ENCODE measurements around the gene RYK.
"Not testable (repeated sequence)": the region's sequence is repeated elsewhere in the genome, so short reads cannot be mapped to it uniquely, and the experiment has no call there.

RYK gene

GRCh38 chr3:134228479-134228878, 22.2 kb downstream of the RYK start:
- no peak overlapping the region for H2AFZ ChIP-seq (ENCODE audit: low read depth, low read length)
- no peaks in the 10 kb centered on the region for H3K27me3 ChIP-seq (ENCODE audit: insufficient read depth, low read length)
- H3K9me3 ChIP-seq (ENCODE audit: low read length): peaks cover 2% of the 10 kb centered on the region
- peaks cover 4% of the 10 kb centered on the region for H3K36me3 ChIP-seq (ENCODE audit: insufficient read depth, low read length)
- no peak overlapping the region for H3K4me3 ChIP-seq (ENCODE audit: low read length)
- H3K4me1 ChIP-seq (ENCODE audit: insufficient read depth, low read length): peaks cover 6% of the 10 kb centered on the region

- Histone ChIP-seq H3K4me1 (ENCODE audit: insufficient read depth, low read length) (peaks cover 6% of the 10 kb centered on the region), H3K36me3 (ENCODE audit: insufficient read depth, low read length) (peaks cover 4% of the 10 kb centered on the region), H2AFZ (ENCODE audit: low read depth, low read length) (no peak overlapping the region), H3K27me3 (ENCODE audit: insufficient read depth, low read length) (no peaks in the 10 kb centered on the region), H3K9me3 (ENCODE audit: low read length) (peaks cover 2% of the 10 kb centered on the region), H3K4me3 (ENCODE audit: low read length) (no peak overlapping the region)
These were observed 22.6 kb downstream of the RYK start for GRCh38 chr3:134228035-134228434.

- H3K4me1 ChIP-seq (ENCODE audit: insufficient read depth, low read length); H3K36me3 ChIP-seq (ENCODE audit: insufficient read depth, low read length); H3K27me3 ChIP-seq (ENCODE audit: insufficient read depth, low read length); H3K4me3 ChIP-seq (ENCODE audit: low read length); H3K9me3 ChIP-seq (ENCODE audit: low read length); H2AFZ ChIP-seq (ENCODE audit: low read depth, low read length): not testable (repeated sequence)
These were observed 25.9 kb downstream of the RYK start for GRCh38 chr3:134224796-134225156.

- H3K4me1 ChIP-seq (ENCODE audit: insufficient read depth, low read length): peaks cover 6% of the 10 kb centered on the region
- no peaks in the 10 kb centered on the region for H3K27me3 ChIP-seq (ENCODE audit: insufficient read depth, low read length)
- H2AFZ ChIP-seq (ENCODE audit: low read depth, low read length): no peak overlapping the region
- H3K36me3 ChIP-seq (ENCODE audit: insufficient read depth, low read length): peaks cover 6% of the 10 kb centered on the region
- no peak overlapping the region for H3K4me3 ChIP-seq (ENCODE audit: low read length)
- H3K9me3 ChIP-seq (ENCODE audit: low read length): no peaks in the 10 kb centered on the region
These were observed 27.8 kb downstream of the RYK start for GRCh38 chr3:134222835-134223234.

- no peaks in the 10 kb centered on the region for H3K27me3 ChIP-seq (ENCODE audit: insufficient read depth, low read length)
- H3K4me1 ChIP-seq (ENCODE audit: insufficient read depth, low read length): no peaks in the 10 kb centered on the region
- H3K4me3 ChIP-seq (ENCODE audit: low read length): no peak overlapping the region
- H2AFZ ChIP-seq (ENCODE audit: low read depth, low read length): no peak overlapping the region
- peaks cover 3% of the 10 kb centered on the region for H3K36me3 ChIP-seq (ENCODE audit: insufficient read depth, low read length)
- H3K9me3 ChIP-seq (ENCODE audit: low read length): no peaks in the 10 kb centered on the region
These were observed 33.8 kb downstream of the RYK start for GRCh38 chr3:134216851-134217250.

- H3K4me1 ChIP-seq (ENCODE audit: insufficient read depth, low read length): no peaks in the 10 kb centered on the region
- no peaks in the 10 kb centered on the region for H3K9me3 ChIP-seq (ENCODE audit: low read length)
- no peaks in the 10 kb centered on the region for H3K36me3 ChIP-seq (ENCODE audit: insufficient read depth, low read length)
- no peak overlapping the region for H2AFZ ChIP-seq (ENCODE audit: low read depth, low read length)
- no peaks in the 10 kb centered on the region for H3K27me3 ChIP-seq (ENCODE audit: insufficient read depth, low read length)
- no peak overlapping the region for H3K4me3 ChIP-seq (ENCODE audit: low read length)
These were observed 34.4 kb downstream of the RYK start for GRCh38 chr3:134216191-134216764.

- no peaks in the 10 kb centered on the region for H3K9me3 ChIP-seq (ENCODE audit: low read length)
- H3K36me3 ChIP-seq (ENCODE audit: insufficient read depth, low read length): peaks cover 9% of the 10 kb centered on the region
- no peak overlapping the region for H2AFZ ChIP-seq (ENCODE audit: low read depth, low read length)
- H3K4me1 ChIP-seq (ENCODE audit: insufficient read depth, low read length): no peaks in the 10 kb centered on the region
- no peak overlapping the region for H3K4me3 ChIP-seq (ENCODE audit: low read length)
- no peaks in the 10 kb centered on the region for H3K27me3 ChIP-seq (ENCODE audit: insufficient read depth, low read length)
These were observed 36.4 kb downstream of the RYK start for GRCh38 chr3:134214239-134214638.

- Histone ChIP-seq H3K4me1 (ENCODE audit: insufficient read depth, low read length) (no peaks in the 10 kb centered on the region), H3K4me3 (ENCODE audit: low read length) (no peak overlapping the region), H2AFZ (ENCODE audit: low read depth, low read length) (no peak overlapping the region), H3K27me3 (ENCODE audit: insufficient read depth, low read length) (no peaks in the 10 kb centered on the region), H3K36me3 (ENCODE audit: insufficient read depth, low read length) (peaks cover 17% of the 10 kb centered on the region), H3K9me3 (ENCODE audit: low read length) (no peaks in the 10 kb centered on the region)
These were observed 37.5 kb downstream of the RYK start for GRCh38 chr3:134212967-134213665.

GRCh38 chr3:134211797-134212196, 38.9 kb downstream of the RYK start:
- Histone ChIP-seq H3K36me3 (ENCODE audit: insufficient read depth, low read length) (peaks cover 23% of the 10 kb centered on the region), H2AFZ (ENCODE audit: low read depth, low read length) (no peak overlapping the region), H3K27me3 (ENCODE audit: insufficient read depth, low read length) (no peaks in the 10 kb centered on the region), H3K4me3 (ENCODE audit: low read length) (no peak overlapping the region), H3K9me3 (ENCODE audit: low read length) (no peaks in the 10 kb centered on the region), H3K4me1 (ENCODE audit: insufficient read depth, low read length) (no peaks in the 10 kb centered on the region)

GRCh38 chr3:134205451-134205850, 45.2 kb downstream of the RYK start:
- peaks cover 40% of the 10 kb centered on the region for H3K36me3 ChIP-seq (ENCODE audit: insufficient read depth, low read length)

GRCh38 chr3:134201201-134202130, 49.2 kb downstream of the RYK start:
- Histone ChIP-seq H3K4me1 (ENCODE audit: insufficient read depth, low read length) (no peaks in the 10 kb centered on the region), H3K36me3 (ENCODE audit: insufficient read depth, low read length) (peaks cover 26% of the 10 kb centered on the region), H3K4me3 (ENCODE audit: low read length) (no peak overlapping the region)

More at GRCh38 chr3:134205451-134205850, 45.2 kb downstream of the RYK start:
- Histone ChIP-seq H3K9me3 (ENCODE audit: low read length) (no peaks in the 10 kb centered on the region), H3K4me3 (ENCODE audit: low read length) (no peak overlapping the region), H3K27me3 (ENCODE audit: insufficient read depth, low read length) (no peaks in the 10 kb centered on the region), H2AFZ (ENCODE audit: low read depth, low read length) (no peak overlapping the region), H3K4me1 (ENCODE audit: insufficient read depth, low read length) (no peaks in the 10 kb centered on the region)

GRCh38 chr3:134199880-134200279, 50.8 kb downstream of the RYK start:
- not testable (repeated sequence) for H3K27me3 ChIP-seq (ENCODE audit: insufficient read depth, low read length); H3K9me3 ChIP-seq (ENCODE audit: low read length); H3K4me1 ChIP-seq (ENCODE audit: insufficient read depth, low read length); H3K4me3 ChIP-seq (ENCODE audit: low read length); H2AFZ ChIP-seq (ENCODE audit: low read depth, low read length)
- peaks cover 26% of the 10 kb centered on the region for H3K36me3 ChIP-seq (ENCODE audit: insufficient read depth, low read length)

More at GRCh38 chr3:134201201-134202130, 49.2 kb downstream of the RYK start:
- Histone ChIP-seq H2AFZ (ENCODE audit: low read depth, low read length) (no peak overlapping the region), H3K9me3 (ENCODE audit: low read length) (no peaks in the 10 kb centered on the region), H3K27me3 (ENCODE audit: insufficient read depth, low read length) (no peaks in the 10 kb centered on the region)

- H3K4me1 ChIP-seq (ENCODE audit: insufficient read depth, low read length): no peaks in the 10 kb centered on the region
- H3K27me3 ChIP-seq (ENCODE audit: insufficient read depth, low read length): no peaks in the 10 kb centered on the region
- no peak overlapping the region for H2AFZ ChIP-seq (ENCODE audit: low read depth, low read length)
- H3K36me3 ChIP-seq (ENCODE audit: insufficient read depth, low read length): peaks cover 26% of the 10 kb centered on the region
- no peak overlapping the region for H3K4me3 ChIP-seq (ENCODE audit: low read length)
- no peaks in the 10 kb centered on the region for H3K9me3 ChIP-seq (ENCODE audit: low read length)
These were observed 51.4 kb downstream of the RYK start for GRCh38 chr3:134199240-134199639.

All from neuron (in vitro differentiated cells).